ENCODE results near the gene MAP4. TPM values are rescaled to one million over a fixed set of nuclear protein-coding genes. Genes with fewer than 3 reads are reported as not detected.

MAP4 gene
- total and polyA plus RNA-seq, 11 donors = 206 to 1,422 (median 771) TPM

DNA sequence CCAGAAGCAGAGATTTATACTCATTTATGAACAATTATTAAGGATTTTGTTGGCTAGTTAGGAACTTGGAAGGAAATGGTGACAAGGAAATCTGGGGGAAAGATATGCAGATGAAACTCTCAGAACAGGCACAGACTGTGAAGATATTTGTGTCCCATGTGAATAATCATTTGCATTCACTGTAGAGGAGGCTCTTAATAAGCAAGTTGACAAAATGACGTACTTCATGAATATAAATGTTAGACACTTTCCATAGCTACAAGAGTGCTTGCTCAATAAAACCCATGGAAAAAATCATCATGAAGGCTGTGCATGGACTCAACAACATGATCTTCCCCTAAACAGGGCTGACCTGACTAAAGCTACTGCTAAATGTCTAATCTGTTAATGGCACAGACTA, 59.7 kb downstream of the MAP4 start:
- ATAC-seq (no peak), DNase-seq (no peak)
- Histone ChIP-seq H3K27me3 (no peaks in the 10 kb centered on the region), H3K27ac (no peak overlapping the region), H3K9me3 (no peaks in the 10 kb centered on the region), H3K4me1 (peaks cover 0 to 53% (median 33%) of the 10 kb centered on the region in 12 donors), H3K36me3 (peaks cover 0 to 6% (median 0%) of the 10 kb centered on the region in 9 donors), H3K4me3 (no peak overlapping the region)
- TF ChIP-seq POLR2A (IDR thresholded peaks at IDR 0.05) = no peak
- TF ChIP-seq, protein P1, sequence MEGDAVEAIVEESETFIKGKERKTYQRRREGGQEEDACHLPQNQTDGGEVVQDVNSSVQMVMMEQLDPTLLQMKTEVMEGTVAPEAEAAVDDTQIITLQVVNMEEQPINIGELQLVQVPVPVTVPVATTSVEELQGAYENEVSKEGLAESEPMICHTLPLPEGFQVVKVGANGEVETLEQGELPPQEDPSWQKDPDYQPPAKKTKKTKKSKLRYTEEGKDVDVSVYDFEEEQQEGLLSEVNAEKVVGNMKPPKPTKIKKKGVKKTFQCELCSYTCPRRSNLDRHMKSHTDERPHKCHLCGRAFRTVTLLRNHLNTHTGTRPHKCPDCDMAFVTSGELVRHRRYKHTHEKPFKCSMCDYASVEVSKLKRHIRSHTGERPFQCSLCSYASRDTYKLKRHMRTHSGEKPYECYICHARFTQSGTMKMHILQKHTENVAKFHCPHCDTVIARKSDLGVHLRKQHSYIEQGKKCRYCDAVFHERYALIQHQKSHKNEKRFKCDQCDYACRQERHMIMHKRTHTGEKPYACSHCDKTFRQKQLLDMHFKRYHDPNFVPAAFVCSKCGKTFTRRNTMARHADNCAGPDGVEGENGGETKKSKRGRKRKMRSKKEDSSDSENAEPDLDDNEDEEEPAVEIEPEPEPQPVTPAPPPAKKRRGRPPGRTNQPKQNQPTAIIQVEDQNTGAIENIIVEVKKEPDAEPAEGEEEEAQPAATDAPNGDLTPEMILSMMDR (IDR thresholded peaks at IDR 0.05) = no peak
- 20 to 50% (median 44%) methylated on average over 1 of the region's 1 CpG for WGBS, 4 donors
- intact Hi-C loops (cut with DNase I) = no loop called here

GRCh38 chr3:47954567-47954966, 61.6 kb downstream of the MAP4 start:
- no peak for TF ChIP-seq POLR2A (IDR thresholded peaks at IDR 0.05)
- TF ChIP-seq, protein P1 (IDR thresholded peaks at IDR 0.05) = no peak
- Histone ChIP-seq H3K27ac (peak overlapping the region in 4 of 12 donors; percentile 1 to 24 (median 11)), H3K36me3 (peaks cover 0 to 11% (median 0%) of the 10 kb centered on the region in 9 donors), H3K27me3 (no peaks in the 10 kb centered on the region), H3K9me3 (no peaks in the 10 kb centered on the region), H3K4me3 (no peak overlapping the region), H3K4me1 (peaks cover 0 to 46% (median 30%) of the 10 kb centered on the region in 12 donors)
- DNase-seq = peak in 1 of 5 donors; percentile 13
- WGBS, 4 donors = 24 to 30% (median 27%) methylated on average over 1 of the region's 1 CpG
- peak; percentile 46 to 86 (median 62) for ATAC-seq
- intact Hi-C loops (cut with DNase I) = no loop called here

DNA sequence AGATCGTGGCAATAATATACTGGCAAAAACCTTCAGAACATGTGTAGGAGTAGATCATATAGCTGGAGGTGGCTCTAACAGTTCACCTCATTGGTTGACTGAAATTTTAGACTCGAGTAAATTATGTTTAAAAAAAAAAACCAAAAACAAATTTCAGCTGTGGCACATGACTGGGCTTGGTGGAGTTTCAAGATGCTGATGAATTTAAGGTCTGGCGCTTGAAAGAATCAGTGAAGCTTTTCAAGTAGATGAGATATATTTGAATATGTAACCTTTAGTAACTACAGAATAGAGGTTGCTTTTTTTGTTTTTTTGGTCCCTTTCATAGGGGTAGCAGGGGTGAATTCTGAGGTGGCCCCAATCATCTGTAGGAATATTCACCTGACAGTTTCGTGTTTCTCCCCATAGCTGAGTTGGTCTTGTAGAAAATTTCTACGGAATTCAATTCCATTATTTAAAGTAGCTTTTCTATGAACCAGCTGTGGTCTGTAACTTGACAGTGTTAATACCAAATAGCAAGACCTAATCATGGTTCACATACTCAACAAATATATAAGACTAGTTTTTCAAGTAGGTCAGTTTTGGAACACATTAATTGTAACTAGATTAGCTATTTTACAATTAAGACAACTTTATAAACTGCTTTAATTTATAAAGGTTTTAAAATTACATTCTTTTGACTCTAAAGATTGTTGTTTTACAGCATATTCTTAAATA, 65.6 kb downstream of the MAP4 start:
- Histone ChIP-seq H3K4me3 (no peak overlapping the region), H3K27me3 (no peaks in the 10 kb centered on the region), H3K36me3 (peaks cover 0 to 8% (median 0%) of the 10 kb centered on the region in 9 donors), H3K4me1 (peaks cover 0 to 34% (median 18%) of the 10 kb centered on the region in 12 donors), H3K27ac (no peak overlapping the region), H3K9me3 (no peaks in the 10 kb centered on the region)
- intact Hi-C loops (cut with DNase I) = no loop called here
- DNase-seq (no peak), ATAC-seq (no peak)
- WGBS, 4 donors = 84 to 90% (median 87%) methylated on average over 5 of the region's 5 CpGs
- TF ChIP-seq POLR2A (IDR thresholded peaks at IDR 0.05) = no peak
- TF ChIP-seq, protein P1 (IDR thresholded peaks at IDR 0.05) = no peak

- TF ChIP-seq, protein P1 (IDR thresholded peaks at IDR 0.05) = no peak
- TF ChIP-seq POLR2A (IDR thresholded peaks at IDR 0.05) = no peak
- 93 to 96% (median 93%) methylated on average over 3 of the region's 3 CpGs for WGBS, 4 donors
- H3K36me3 ChIP-seq = peaks cover 0 to 8% (median 0%) of the 10 kb centered on the region in 9 donors
- intact Hi-C loops (cut with DNase I) = no loop called here
- no peak overlapping the region for H3K4me3 ChIP-seq
- H3K27ac ChIP-seq = no peak overlapping the region
- DNase-seq (no peak), ATAC-seq (no peak)
- H3K4me1 ChIP-seq = peaks cover 0 to 29% (median 13%) of the 10 kb centered on the region in 12 donors
- no peaks in the 10 kb centered on the region for H3K9me3 ChIP-seq
- no peaks in the 10 kb centered on the region for H3K27me3 ChIP-seq
These were observed 66.2 kb downstream of the MAP4 start for GRCh38 chr3:47949979-47950378.

Measured in heart left ventricle (tissue), 16 donors.